Astrocyte (in vitro differentiated cells and primary cell): ENCODE results near the gene DENND2A. TPM values are rescaled to one million over a fixed set of nuclear protein-coding genes. Genes with fewer than 3 reads are reported as not detected.

Source experiments
- DNase-seq: peaks from one replicate; pipeline ENCODE4 v3.0.0-alpha.2; 2010; ENCODE audit warnings: low read depth
- FAIRE-seq: peaks from 2 replicates; lab custom pipeline; 2011; peaks lifted over from hg19 to GRCh38; lab: Jason Lieb, UNC
- H2AFZ ChIP-seq: 2 replicates; pipeline ENCODE4 v1.6.0; 2012; ENCODE audit warnings: low read depth, low read length, inconsistent platforms
- H3K27ac ChIP-seq: 2 replicates; pipeline ENCODE4 v1.5.1; 2011; ENCODE audit warnings: low read depth, low read length, inconsistent platforms
- H3K27me3 ChIP-seq: 2 replicates; pipeline ENCODE4 v1.6.0; 2011; ENCODE audit warnings: low read length, inconsistent platforms; ENCODE audit not compliant: insufficient read depth
- H3K36me3 ChIP-seq: 2 replicates; pipeline ENCODE4 v1.5.1; 2011; ENCODE audit warnings: low read length, inconsistent platforms; ENCODE audit not compliant: insufficient read depth
- H3K4me1 ChIP-seq: 2 replicates; pipeline ENCODE4 v1.5.1; 2011; ENCODE audit warnings: low read length, inconsistent platforms; ENCODE audit not compliant: insufficient read depth
- H3K4me2 ChIP-seq: 2 replicates; pipeline ENCODE4 v1.6.0; 2012; ENCODE audit warnings: low read length, inconsistent platforms
- H3K4me3 ChIP-seq: 2 replicates; pipeline ENCODE4 v1.5.1; 2011; ENCODE audit warnings: low read depth, mild to moderate bottlenecking, low read length, inconsistent platforms; ENCODE audit not compliant: insufficient read depth
- H3K79me2 ChIP-seq: 2 replicates; pipeline ENCODE4 v1.6.0; 2012; ENCODE audit warnings: mild to moderate bottlenecking, low read length, inconsistent platforms; ENCODE audit not compliant: insufficient read depth
- H3K9ac ChIP-seq: 2 replicates; pipeline ENCODE4 v1.6.0; 2012; ENCODE audit warnings: mild to moderate bottlenecking, low read length, inconsistent platforms
- H3K9me3 ChIP-seq: 2 replicates; pipeline ENCODE4 v1.5.1; 2012; ENCODE audit warnings: low read depth, mild to moderate bottlenecking, low read length, inconsistent platforms; ENCODE audit not compliant: insufficient read depth
- H4K20me1 ChIP-seq: 2 replicates; pipeline ENCODE4 v1.6.0; 2012; ENCODE audit warnings: low read length, inconsistent platforms; ENCODE audit not compliant: insufficient read depth
- H3K27ac Mint-ChIP-seq: one replicate; pipeline ENCODE4 v1.8.0; 2021; ENCODE audit warnings: mild to moderate bottlenecking, mixed read lengths; ENCODE audit not compliant: unreplicated experiment
- H3K27me3 Mint-ChIP-seq: one replicate; pipeline ENCODE4 v1.8.0; 2021; ENCODE audit warnings: low read depth, mixed read lengths; ENCODE audit not compliant: unreplicated experiment
- H3K36me3 Mint-ChIP-seq: one replicate; pipeline ENCODE4 v1.8.0; 2021; ENCODE audit warnings: low read depth, mixed read lengths; ENCODE audit not compliant: unreplicated experiment
- H3K4me1 Mint-ChIP-seq: one replicate; pipeline ENCODE4 v1.8.0; 2021; ENCODE audit warnings: low read depth, mixed read lengths; ENCODE audit not compliant: unreplicated experiment
- H3K4me3 Mint-ChIP-seq: one replicate; pipeline ENCODE4 v1.8.0; 2021; ENCODE audit warnings: mild to moderate bottlenecking, moderate library complexity, mixed read lengths; ENCODE audit not compliant: unreplicated experiment
- H3K9me3 Mint-ChIP-seq: one replicate; pipeline ENCODE4 v1.8.0; 2021; ENCODE audit warnings: mild to moderate bottlenecking, mixed read lengths; ENCODE audit not compliant: unreplicated experiment
- CTCF ChIP-seq: IDR thresholded peaks from 2 replicates; pipeline ENCODE4 v1.5.1; 2011; ENCODE audit warnings: low read depth, mild to moderate bottlenecking, inconsistent platforms, low read length, moderate library complexity; ENCODE audit not compliant: insufficient read depth
- EZH2 ChIP-seq: IDR thresholded peaks from 2 replicates; pipeline ENCODE4 v1.6.1; 2012; ENCODE audit warnings: mild to moderate bottlenecking, low read length, inconsistent platforms; ENCODE audit not compliant: insufficient read depth
- total RNA-seq: library from RNA; stranded (reverse); gene quantifications from 2 replicates; pipeline ENCODE4 v1.2.1, GENCODE V29; 2021

DENND2A gene
- total RNA-seq, 1 donor from 2014 or later = 42.1 TPM

- Mint-ChIP-seq H3K4me1 (no peaks in the 10 kb centered on the region), H3K4me3 (no peak overlapping the region)
- no peak for DNase-seq
These were observed 64.0 kb downstream of the DENND2A start for GRCh38 chr7:140576589-140576988.

GRCh38 chr7:140571538-140572122, 69.0 kb downstream of the DENND2A start:
- Histone ChIP-seq H3K4me2 (no peak overlapping the region), H3K27ac (no peak overlapping the region), H3K9me3 (no peaks in the 10 kb centered on the region), H2AFZ (no peak overlapping the region), H3K27me3 (no peaks in the 10 kb centered on the region), H4K20me1 (no peaks in the 10 kb centered on the region), H3K79me2 (no peaks in the 10 kb centered on the region), H3K4me3 (no peak overlapping the region), H3K36me3 (peaks cover 3% of the 10 kb centered on the region), H3K4me1 (peaks cover 11% of the 10 kb centered on the region), H3K9ac (no peak overlapping the region)
- Mint-ChIP-seq H3K4me1 (no peaks in the 10 kb centered on the region), H3K27me3 (no peaks in the 10 kb centered on the region), H3K4me3 (no peak overlapping the region), H3K9me3 (no peaks in the 10 kb centered on the region), H3K36me3 (peaks cover 19% of the 10 kb centered on the region), H3K27ac (no peak overlapping the region)
- no peak for TF ChIP-seq EZH2
- TF ChIP-seq CTCF = no peak
- FAIRE-seq (no peak), DNase-seq (peak; percentile 15)

More at GRCh38 chr7:140576589-140576988, 64.0 kb downstream of the DENND2A start:
- Histone ChIP-seq H3K79me2 (no peaks in the 10 kb centered on the region), H3K9ac (no peak overlapping the region), H4K20me1 (no peaks in the 10 kb centered on the region), H3K4me2 (no peak overlapping the region), H3K4me1 (no peaks in the 10 kb centered on the region), H3K36me3 (peaks cover 3% of the 10 kb centered on the region), H3K27me3 (no peaks in the 10 kb centered on the region), H3K27ac (no peak overlapping the region), H3K4me3 (no peak overlapping the region), H2AFZ (no peak overlapping the region), H3K9me3 (no peaks in the 10 kb centered on the region)
- FAIRE-seq = no peak
- H3K9me3 Mint-ChIP-seq = no peaks in the 10 kb centered on the region
- peaks cover 17% of the 10 kb centered on the region for H3K36me3 Mint-ChIP-seq
- TF ChIP-seq CTCF = no peak
- no peak for TF ChIP-seq EZH2
- no peak overlapping the region for H3K27ac Mint-ChIP-seq
- H3K27me3 Mint-ChIP-seq = no peaks in the 10 kb centered on the region

- H3K9ac ChIP-seq = no peak overlapping the region
- H3K27me3 ChIP-seq = no peaks in the 10 kb centered on the region
- no peak for TF ChIP-seq EZH2
- TF ChIP-seq CTCF = no peak
- H3K9me3 Mint-ChIP-seq = no peaks in the 10 kb centered on the region
- FAIRE-seq = no peak
- H3K36me3 Mint-ChIP-seq = peaks cover 25% of the 10 kb centered on the region
- H4K20me1 ChIP-seq = no peaks in the 10 kb centered on the region
- no peak overlapping the region for H3K4me3 Mint-ChIP-seq
- H3K4me3 ChIP-seq = no peak overlapping the region
- H3K9me3 ChIP-seq = no peaks in the 10 kb centered on the region
- peaks cover 16% of the 10 kb centered on the region for H3K4me1 ChIP-seq
- H3K4me1 Mint-ChIP-seq = peaks cover 2% of the 10 kb centered on the region
- H2AFZ ChIP-seq = no peak overlapping the region
- no peak for DNase-seq
- H3K27ac Mint-ChIP-seq = no peak overlapping the region
- peaks cover 6% of the 10 kb centered on the region for H3K36me3 ChIP-seq
- H3K4me2 ChIP-seq = no peak overlapping the region
- no peaks in the 10 kb centered on the region for H3K79me2 ChIP-seq
- no peak overlapping the region for H3K27ac ChIP-seq
- no peaks in the 10 kb centered on the region for H3K27me3 Mint-ChIP-seq
These were observed 70.5 kb downstream of the DENND2A start for GRCh38 chr7:140570120-140570519.
